HG03354 (cell line): ENCODE results near the gene ZFP30.

ENCODE experiments used
- ATAC-seq: cut with Tn5 transposase; IDR thresholded peaks from one replicate; pipeline ENCODE4 v1.9.1; 2021; ENCODE audit warnings: mild to moderate bottlenecking; ENCODE audit not compliant: unreplicated experiment, poor library complexity, severe bottlenecking

Gene ZFP30

DNA sequence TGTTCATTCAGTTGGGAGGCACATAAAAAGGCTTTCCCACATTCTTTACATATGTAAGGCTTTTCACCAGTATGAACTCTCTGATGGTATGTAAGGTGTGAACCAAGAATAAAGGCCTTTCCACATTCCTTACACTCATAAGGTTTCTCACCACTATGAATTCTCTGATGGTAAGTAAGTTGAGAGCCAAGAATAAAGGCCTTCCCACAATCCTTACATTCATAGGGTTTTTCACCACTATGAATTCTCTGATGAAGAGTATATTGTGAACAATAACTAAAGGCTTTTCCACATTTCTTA, 89.9 kb downstream of the ZFP30 start:
- no peak for ATAC-seq

- no peak for ATAC-seq
Measured at GRCh38 chr19:37564624-37565369, 90.5 kb downstream of the ZFP30 start.
